Neural cell (in vitro differentiated cells): ENCODE data around the gene PLPP3. TPM values are rescaled to one million over a fixed set of nuclear protein-coding genes. Genes with fewer than 3 reads are reported as not detected.

Source experiments
- H2AFZ ChIP-seq: fragments of 200-600, 300-800 bp; sonication (generic), shearing (Covaris generic); 2 replicates; pipeline ENCODE4 v1.6.0; 2014; ENCODE audit warnings: low read depth, mild to moderate bottlenecking, antibody characterized with exemption, low read length, moderate library complexity
- H3F3A ChIP-seq: fragments of 200-600 bp; shearing (Covaris generic); 2 replicates; pipeline ENCODE4 v1.6.1; 2016; ENCODE audit warnings: mild to moderate bottlenecking, moderate library complexity, mixed read lengths, antibody characterized with exemption, low read length; ENCODE audit not compliant: insufficient read depth, poor library complexity, severe bottlenecking
- H3K27ac ChIP-seq: fragments of 200-600, 300-800 bp; sonication (generic), shearing (Covaris generic); 2 replicates; pipeline ENCODE4 v1.5.1; 2014; ENCODE audit warnings: mild to moderate bottlenecking, low read length, moderate library complexity
- H3K27me3 ChIP-seq: fragments of 300-800, 200-600 bp; sonication (generic), shearing (Covaris generic); 2 replicates; pipeline ENCODE4 v1.6.0; 2014; ENCODE audit warnings: mild to moderate bottlenecking, low read depth, low read length, moderate library complexity; ENCODE audit not compliant: insufficient read depth
- H3K36me3 ChIP-seq: fragments of 300-800, 200-600 bp; sonication (generic), shearing (Covaris generic); 2 replicates; pipeline ENCODE4 v1.5.1; 2014; ENCODE audit warnings: mild to moderate bottlenecking, antibody characterized with exemption, low read length, moderate library complexity; ENCODE audit not compliant: insufficient read depth
- H3K4me2 ChIP-seq: fragments of 300-800, 200-600 bp; sonication (generic), shearing (Covaris generic); 2 replicates; pipeline ENCODE4 v1.6.0; 2014; ENCODE audit warnings: mild to moderate bottlenecking, low read length
- H3K4me3 ChIP-seq: fragments of 300-800, 200-600 bp; sonication (generic), shearing (Covaris generic); 2 replicates; pipeline ENCODE4 v1.5.1; 2014; ENCODE audit warnings: mild to moderate bottlenecking, low read length, moderate library complexity
- H3K79me2 ChIP-seq: fragments of 200-600 bp; shearing (Covaris generic); replicated peaks from 2 replicates; pipeline ENCODE4 v1.6.0; 2014; ENCODE audit warnings: mild to moderate bottlenecking, low read length, moderate library complexity; ENCODE audit not compliant: insufficient read depth
- H3K9ac ChIP-seq: fragments of 300-800, 200-600 bp; sonication (generic), shearing (Covaris generic); 2 replicates; pipeline ENCODE4 v1.6.1; 2016; ENCODE audit warnings: mild to moderate bottlenecking, low read length, mixed read lengths
- H3K9me2 ChIP-seq: fragments of 200-600 bp; shearing (Covaris generic); 2 replicates; pipeline ENCODE4 v1.6.1; 2016; ENCODE audit warnings: mild to moderate bottlenecking, low read length, mixed read lengths; ENCODE audit not compliant: insufficient read depth
- H3K9me3 ChIP-seq: fragments of 200-600, 300-800 bp; sonication (generic), shearing (Covaris generic); 2 replicates; pipeline ENCODE4 v1.6.1; 2016; ENCODE audit warnings: mild to moderate bottlenecking, mixed run types, low read length, moderate library complexity, mixed read lengths
- H4K20me1 ChIP-seq: fragments of 200-600 bp; shearing (Covaris generic); 2 replicates; pipeline ENCODE4 v1.6.1; 2016; ENCODE audit warnings: mild to moderate bottlenecking, mixed run types; ENCODE audit not compliant: insufficient read depth
- EP300 ChIP-seq: fragments of 450-650 bp; conservative IDR thresholded peaks from 2 replicates; pipeline ENCODE4 v1.6.1; 2014; ENCODE audit warnings: antibody characterized with exemption, mild to moderate bottlenecking, moderate library complexity; ENCODE audit not compliant: poor library complexity, severe bottlenecking
- EZH2 ChIP-seq: fragments of 200-600, 300-800 bp; shearing (Covaris generic), sonication (generic); IDR thresholded peaks from 2 replicates; pipeline ENCODE4 v1.6.1; 2014; ENCODE audit warnings: antibody characterized with exemption, low read length, borderline replicate concordance, mild to moderate bottlenecking; ENCODE audit not compliant: insufficient read depth, poor library complexity, severe bottlenecking
- MXI1 ChIP-seq: fragments of 450-650 bp; conservative IDR thresholded peaks from 2 replicates; pipeline ENCODE4 v1.6.1; 2014; ENCODE audit warnings: antibody characterized with exemption, mild to moderate bottlenecking; ENCODE audit not compliant: poor library complexity, severe bottlenecking
- POLR2AphosphoS5 ChIP-seq: IDR thresholded peaks from 2 replicates; pipeline ENCODE4 v1.6.1; 2012
- RAD21 ChIP-seq: fragments of 450-650 bp; conservative IDR thresholded peaks from 2 replicates; pipeline ENCODE4 v1.6.1; 2014; ENCODE audit warnings: antibody characterized with exemption, mild to moderate bottlenecking, moderate library complexity
- REST ChIP-seq: IDR thresholded peaks from 2 replicates; pipeline ENCODE4 v1.6.1; 2012; ENCODE audit warnings: borderline replicate concordance
- SMC3 ChIP-seq: fragments of 450-650 bp; conservative IDR thresholded peaks from 2 replicates; pipeline ENCODE4 v1.6.1; 2014; ENCODE audit warnings: antibody characterized with exemption, mild to moderate bottlenecking, moderate library complexity; ENCODE audit not compliant: poor library complexity
- TAF1 ChIP-seq: IDR thresholded peaks from 2 replicates; pipeline ENCODE4 v1.6.1; 2012; ENCODE audit warnings: low read depth
- polyA plus RNA-seq: library from polyadenylated mRNA; depleted of rRNA; stranded (reverse); fragments of >200 nt; gene quantifications from 2 replicates; pipeline ENCODE4 v1.2.3, GENCODE V29; 2014
- TF ChIP-seq, protein P1 (sequence below): fragments of 450-650 bp; IDR thresholded peaks from 2 replicates; pipeline ENCODE4 v1.5.1; 2014; ENCODE audit warnings: antibody characterized with exemption, mild to moderate bottlenecking, moderate library complexity; ENCODE audit not compliant: poor library complexity, severe bottlenecking

Gene PLPP3
- polyA plus RNA-seq, 1 donor from 2014 or later: 2.1 TPM

GRCh38 chr1:56548571-56548970, 30.8 kb downstream of the PLPP3 start:
- Histone ChIP-seq H4K20me1 (no peaks in the 10 kb centered on the region), H3K4me3 (no peak overlapping the region), H3K4me2 (no peak overlapping the region), H3K9ac (no peak overlapping the region), H3K79me2 (peaks cover 7% of the 10 kb centered on the region), H3F3A (no peaks in the 10 kb centered on the region), H2AFZ (no peak overlapping the region), H3K27me3 (no peaks in the 10 kb centered on the region), H3K36me3 (no peaks in the 10 kb centered on the region), H3K27ac (no peak overlapping the region), H3K9me3 (no peaks in the 10 kb centered on the region), H3K9me2 (no peaks in the 10 kb centered on the region)
- TF ChIP-seq TAF1: no peak
- TF ChIP-seq REST: no peak
- no peak for TF ChIP-seq SMC3
- no peak for TF ChIP-seq RAD21
- no peak for TF ChIP-seq POLR2AphosphoS5
- TF ChIP-seq, protein P1, sequence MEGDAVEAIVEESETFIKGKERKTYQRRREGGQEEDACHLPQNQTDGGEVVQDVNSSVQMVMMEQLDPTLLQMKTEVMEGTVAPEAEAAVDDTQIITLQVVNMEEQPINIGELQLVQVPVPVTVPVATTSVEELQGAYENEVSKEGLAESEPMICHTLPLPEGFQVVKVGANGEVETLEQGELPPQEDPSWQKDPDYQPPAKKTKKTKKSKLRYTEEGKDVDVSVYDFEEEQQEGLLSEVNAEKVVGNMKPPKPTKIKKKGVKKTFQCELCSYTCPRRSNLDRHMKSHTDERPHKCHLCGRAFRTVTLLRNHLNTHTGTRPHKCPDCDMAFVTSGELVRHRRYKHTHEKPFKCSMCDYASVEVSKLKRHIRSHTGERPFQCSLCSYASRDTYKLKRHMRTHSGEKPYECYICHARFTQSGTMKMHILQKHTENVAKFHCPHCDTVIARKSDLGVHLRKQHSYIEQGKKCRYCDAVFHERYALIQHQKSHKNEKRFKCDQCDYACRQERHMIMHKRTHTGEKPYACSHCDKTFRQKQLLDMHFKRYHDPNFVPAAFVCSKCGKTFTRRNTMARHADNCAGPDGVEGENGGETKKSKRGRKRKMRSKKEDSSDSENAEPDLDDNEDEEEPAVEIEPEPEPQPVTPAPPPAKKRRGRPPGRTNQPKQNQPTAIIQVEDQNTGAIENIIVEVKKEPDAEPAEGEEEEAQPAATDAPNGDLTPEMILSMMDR: no peak
- no peak for TF ChIP-seq EZH2
- TF ChIP-seq MXI1: no peak
- no peak for TF ChIP-seq EP300

GRCh38 chr1:56547977-56548376, 31.4 kb downstream of the PLPP3 start:
- Histone ChIP-seq H4K20me1 (no peaks in the 10 kb centered on the region), H3F3A (no peaks in the 10 kb centered on the region), H3K9me3 (no peaks in the 10 kb centered on the region), H3K27me3 (no peaks in the 10 kb centered on the region), H3K79me2 (peaks cover 7% of the 10 kb centered on the region), H2AFZ (no peak overlapping the region), H3K4me2 (no peak overlapping the region), H3K9me2 (no peaks in the 10 kb centered on the region), H3K27ac (no peak overlapping the region), H3K4me3 (no peak overlapping the region), H3K36me3 (no peaks in the 10 kb centered on the region), H3K9ac (no peak overlapping the region)
- TF ChIP-seq EP300 (no peak), REST (no peak), SMC3 (no peak), MXI1 (no peak), RAD21 (no peak), TAF1 (no peak), EZH2 (no peak), POLR2AphosphoS5 (no peak)
- TF ChIP-seq, protein P1: no peak
